22Rv1 (cell line): ENCODE results near the gene GNG5.

Source experiments
- H3K27ac ChIP-seq: fragments of 450-650 bp; 2 replicates; pipeline ENCODE4 v1.5.1; 2017
- CTCF ChIP-seq: fragments of 450-650 bp; IDR thresholded peaks from 2 replicates; pipeline ENCODE4 v1.5.1; 2017; ENCODE audit warnings: mild to moderate bottlenecking
- ZFX ChIP-seq: fragments of 450-650 bp; IDR thresholded peaks from 2 replicates; pipeline ENCODE4 v1.6.1; 2017; ENCODE audit warnings: antibody characterized with exemption, borderline replicate concordance

Gene GNG5

GRCh38 chr1:84504580-84505492, 1.5 kb downstream of the GNG5 start:
- TF ChIP-seq CTCF (no peak), ZFX (no peak)
- peak overlapping the region; percentile 85 for H3K27ac ChIP-seq

GRCh38 chr1:84502927-84503326, 3.5 kb downstream of the GNG5 start:
- TF ChIP-seq CTCF (no peak), ZFX (no peak)
- no peak overlapping the region for H3K27ac ChIP-seq

GRCh38 chr1:84497631-84498275, 8.6 kb downstream of the GNG5 start:
- TF ChIP-seq CTCF, result no peak
- no peak for TF ChIP-seq ZFX

GRCh38 chr1:84496498-84496897, 9.9 kb downstream of the GNG5 start:
- H3K27ac ChIP-seq, result no peak overlapping the region
- TF ChIP-seq ZFX, result no peak
- TF ChIP-seq CTCF, result no peak

More at GRCh38 chr1:84497631-84498275, 8.6 kb downstream of the GNG5 start:
- H3K27ac ChIP-seq, result peak overlapping the region; percentile 37

- TF ChIP-seq CTCF (no peak), ZFX (no peak)
- H3K27ac ChIP-seq, result no peak overlapping the region
These were observed 12.6 kb downstream of the GNG5 start for GRCh38 chr1:84493747-84494146.

GRCh38 chr1:84492726-84493125, 13.7 kb downstream of the GNG5 start:
- no peak overlapping the region for H3K27ac ChIP-seq
- TF ChIP-seq CTCF, result no peak
- TF ChIP-seq ZFX, result no peak

GRCh38 chr1:84489766-84490165, 16.6 kb downstream of the GNG5 start:
- no peak for TF ChIP-seq ZFX
- TF ChIP-seq CTCF, result no peak

More at GRCh38 chr1:84489766-84490165, 16.6 kb downstream of the GNG5 start:
- H3K27ac ChIP-seq, result no peak overlapping the region
